ENCODE measurements around the gene CENPA.
A peak's percentile ranks its signal among the peaks of the same experiment; 100 is the strongest.
"Not testable (repeated sequence)": the region's sequence is repeated elsewhere in the genome, so short reads cannot be mapped to it uniquely, and the experiment has no call there.

The CENPA gene

DNA sequence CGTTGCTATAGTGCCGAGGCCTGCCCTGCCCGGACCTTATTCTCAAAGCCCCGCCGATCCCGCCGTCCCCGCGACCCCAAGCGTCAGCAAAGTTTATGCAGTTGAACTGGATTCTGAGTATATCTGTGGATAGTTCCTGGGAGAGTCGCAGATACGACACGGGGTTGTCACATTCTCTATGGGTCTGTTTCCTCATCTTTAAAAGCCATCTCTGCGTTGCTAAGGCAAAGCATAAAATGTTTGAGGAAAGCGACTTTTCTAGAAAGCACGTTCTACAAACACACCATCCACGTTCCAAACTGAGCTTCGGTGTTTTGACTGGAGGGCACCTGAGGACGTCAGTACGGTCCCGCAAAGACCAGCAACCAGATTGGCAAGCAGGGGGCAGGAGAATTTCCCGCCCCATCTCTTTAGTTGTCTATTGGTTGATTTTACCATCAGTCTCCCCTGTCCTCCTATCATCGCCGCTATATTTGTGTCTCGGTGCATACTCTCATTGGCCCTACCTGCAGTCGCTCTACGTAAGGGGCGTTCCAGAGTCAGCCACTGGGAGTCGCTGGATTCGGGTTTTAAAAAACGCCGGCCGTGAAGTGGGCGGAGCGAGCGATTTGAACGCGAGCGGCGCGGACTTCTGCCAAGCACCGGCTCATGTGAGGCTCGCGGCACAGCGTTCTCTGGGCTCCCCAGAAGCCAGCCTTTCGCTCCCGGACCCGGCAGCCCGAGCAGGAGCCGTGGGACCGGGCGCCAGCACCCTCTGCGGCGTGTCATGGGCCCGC, at the start of gene CENPA:
TSS of gene CENPA (plus strand) at position 626 of the 776 bp plus-strand sequence. CDS start at position 767, 141 bp downstream.
- H3K27ac Mint-ChIP-seq: peak within 1 kb of the TSS; percentile 83
- H3K36me3 Mint-ChIP-seq: peaks cover 5% of the 10 kb centered on the region
- H3K27me3 Mint-ChIP-seq: peaks cover 9% of the 10 kb centered on the region
- H3K4me3 Mint-ChIP-seq: peak within 1 kb of the TSS; percentile 84
- H3K4me1 Mint-ChIP-seq (ENCODE audit: low read depth): peaks cover 12% of the 10 kb centered on the region
- no peaks in the 10 kb centered on the region for H3K9me3 Mint-ChIP-seq (ENCODE audit: low read depth)

DNA sequence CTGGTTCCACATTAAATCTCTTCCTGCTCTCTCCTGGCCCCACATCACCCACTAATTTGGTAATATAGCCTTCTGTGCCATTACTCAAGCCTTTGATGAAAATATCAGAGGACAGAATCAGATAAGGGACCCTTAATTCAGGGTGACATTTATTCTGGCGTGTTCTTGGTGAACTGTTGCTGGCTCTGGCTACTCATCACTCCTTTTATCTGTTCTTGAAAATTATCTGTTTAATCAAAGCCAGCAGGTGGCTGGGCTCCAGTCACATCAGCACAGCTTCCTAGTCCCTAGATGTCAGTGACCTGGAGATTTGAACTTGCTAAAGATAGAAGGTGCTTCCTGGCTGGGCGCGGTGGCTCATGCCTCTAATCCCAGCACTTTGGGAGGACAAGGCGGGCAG, 48.6 kb upstream of the CENPA start:
- H3K36me3 Mint-ChIP-seq: no peaks in the 10 kb centered on the region
- no peaks in the 10 kb centered on the region for H3K9me3 Mint-ChIP-seq (ENCODE audit: low read depth)
- H3K27ac Mint-ChIP-seq: no peak overlapping the region
- peaks cover 10% of the 10 kb centered on the region for H3K4me1 Mint-ChIP-seq (ENCODE audit: low read depth)
- H3K27me3 Mint-ChIP-seq: peaks cover 3% of the 10 kb centered on the region
- H3K4me3 Mint-ChIP-seq: no peak overlapping the region

DNA sequence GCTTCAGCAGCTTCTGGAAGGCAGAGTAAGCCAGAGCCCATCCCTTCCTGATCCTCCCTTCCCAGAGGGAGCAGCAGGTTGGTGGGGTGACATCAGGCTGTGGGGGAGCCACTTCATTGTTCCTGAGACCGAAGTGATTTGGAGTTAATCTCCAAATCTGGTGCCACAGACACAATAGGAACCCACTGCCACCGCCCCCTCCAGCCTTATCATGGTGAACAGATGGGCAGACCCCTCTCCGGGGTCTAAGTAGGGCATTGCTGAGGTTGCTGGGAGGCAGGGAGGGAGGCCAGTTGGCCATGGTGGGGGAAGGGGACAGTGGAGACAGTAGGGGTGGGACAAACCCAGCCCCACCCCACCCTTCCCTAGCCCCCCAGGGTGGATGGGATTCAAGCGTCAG, 47.4 kb upstream of the CENPA start:
- H3K27ac Mint-ChIP-seq: no peak overlapping the region
- peaks cover 3% of the 10 kb centered on the region for H3K27me3 Mint-ChIP-seq
- H3K9me3 Mint-ChIP-seq (ENCODE audit: low read depth): no peaks in the 10 kb centered on the region
- H3K4me3 Mint-ChIP-seq: no peak overlapping the region
- no peaks in the 10 kb centered on the region for H3K36me3 Mint-ChIP-seq
- H3K4me1 Mint-ChIP-seq (ENCODE audit: low read depth): peaks cover 10% of the 10 kb centered on the region

DNA sequence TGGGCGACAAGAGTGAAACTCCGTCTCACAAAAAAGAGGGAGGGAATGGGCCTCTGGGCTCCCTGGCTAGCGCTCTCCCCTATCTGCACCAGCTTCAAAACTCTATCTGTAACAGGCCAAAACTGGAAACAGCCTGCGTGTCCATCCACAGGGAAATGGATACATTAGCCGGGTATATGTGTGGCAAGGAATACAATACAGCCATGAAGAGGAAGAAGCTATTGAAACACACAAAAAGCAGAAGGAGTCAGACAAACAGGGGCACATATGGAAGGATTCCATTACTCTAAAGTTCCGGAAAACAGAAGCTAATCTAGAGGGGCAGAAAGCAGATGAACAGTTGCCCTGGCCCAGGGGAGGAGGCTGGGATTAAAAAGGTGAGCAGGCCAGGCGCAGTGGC, 46.3 kb upstream of the CENPA start:
- Mint-ChIP-seq H3K9me3 (ENCODE audit: low read depth) (no peaks in the 10 kb centered on the region), H3K27me3 (peaks cover 3% of the 10 kb centered on the region), H3K4me3 (no peak overlapping the region), H3K36me3 (no peaks in the 10 kb centered on the region), H3K27ac (no peak overlapping the region), H3K4me1 (ENCODE audit: low read depth) (peaks cover 10% of the 10 kb centered on the region)

DNA sequence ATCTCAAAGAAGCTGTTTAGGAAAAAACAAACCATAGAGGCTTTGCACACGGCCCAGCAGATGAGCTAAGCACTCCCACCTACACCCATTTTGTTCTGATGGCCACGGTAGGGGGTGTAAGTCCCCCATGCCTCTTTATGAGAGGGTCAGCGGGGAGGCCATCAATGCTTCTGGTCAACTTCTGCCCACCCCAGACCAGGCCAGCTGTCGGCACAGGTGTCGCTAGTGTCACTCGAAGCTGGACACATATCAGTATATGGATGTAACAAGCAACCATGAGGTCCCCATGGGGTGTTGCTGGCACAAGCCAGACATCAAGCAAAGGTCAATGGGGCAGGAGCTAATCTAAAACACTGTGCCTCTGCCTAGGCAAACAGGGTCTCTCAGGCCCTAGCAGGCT, 45.5 kb upstream of the CENPA start:
- no peaks in the 10 kb centered on the region for H3K9me3 Mint-ChIP-seq (ENCODE audit: low read depth)
- peaks cover 3% of the 10 kb centered on the region for H3K27me3 Mint-ChIP-seq
- H3K27ac Mint-ChIP-seq: no peak overlapping the region
- H3K4me3 Mint-ChIP-seq: no peak overlapping the region
- H3K36me3 Mint-ChIP-seq: no peaks in the 10 kb centered on the region
- peaks cover 10% of the 10 kb centered on the region for H3K4me1 Mint-ChIP-seq (ENCODE audit: low read depth)

DNA sequence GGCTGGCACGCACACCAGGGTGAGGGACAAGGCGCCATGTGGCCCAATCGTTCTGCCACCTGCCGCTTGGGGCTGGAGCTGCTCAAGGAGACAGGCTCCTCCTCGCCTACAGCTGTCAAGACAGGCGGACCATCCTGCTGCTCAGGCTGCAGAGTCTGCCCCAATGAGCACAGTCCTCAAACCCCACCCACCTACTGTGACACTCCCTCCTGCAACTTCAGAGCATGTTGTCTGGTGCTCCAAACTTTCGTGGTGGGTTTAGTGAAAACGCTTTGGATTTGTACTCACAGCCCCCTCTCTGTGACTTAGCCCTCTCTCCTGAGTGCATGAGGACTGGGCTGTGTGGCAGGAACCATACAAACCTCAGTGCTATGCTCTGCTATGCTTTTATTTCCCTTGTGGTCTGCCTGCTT, 45.0 kb upstream of the CENPA start:
- Mint-ChIP-seq H3K27me3 (peaks cover 3% of the 10 kb centered on the region), H3K9me3 (ENCODE audit: low read depth) (no peaks in the 10 kb centered on the region), H3K4me3 (no peak overlapping the region), H3K4me1 (ENCODE audit: low read depth) (peaks cover 10% of the 10 kb centered on the region), H3K36me3 (no peaks in the 10 kb centered on the region), H3K27ac (no peak overlapping the region)

DNA sequence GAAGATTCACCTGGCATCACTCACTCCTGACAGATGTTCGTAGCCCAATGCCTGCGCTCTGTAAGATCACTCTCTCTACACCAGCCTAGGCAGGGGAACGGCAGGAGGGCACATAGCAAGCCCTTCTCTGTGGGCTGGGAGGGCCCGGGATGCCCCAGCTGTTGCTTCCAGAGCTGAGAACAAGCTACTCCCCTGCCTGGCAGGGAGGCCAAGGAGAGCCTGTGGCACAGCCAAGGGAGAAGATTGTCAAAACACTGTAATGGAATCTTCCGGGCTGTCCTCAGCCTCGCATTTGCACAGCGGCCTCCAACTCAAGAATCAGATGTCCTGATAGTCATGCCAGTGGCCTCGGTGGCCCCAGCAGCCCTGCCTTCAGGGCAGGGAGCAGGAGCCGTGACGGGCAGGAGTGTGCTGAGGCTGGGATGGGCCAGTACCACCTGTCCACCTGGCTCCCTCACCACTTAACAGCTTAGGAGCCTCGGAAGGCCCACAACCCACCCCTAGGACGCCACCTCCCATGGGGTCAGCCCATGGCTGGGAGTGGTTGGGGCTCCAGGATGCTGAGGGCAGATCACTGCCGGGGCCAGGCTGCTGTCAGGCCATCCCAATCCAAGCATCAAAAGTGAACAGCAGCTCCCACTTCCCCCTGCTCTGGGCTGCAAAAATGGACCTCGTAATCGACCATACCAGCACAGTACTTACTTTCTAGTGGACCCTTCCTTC, 43.6 kb upstream of the CENPA start:
- no peaks in the 10 kb centered on the region for H3K36me3 Mint-ChIP-seq
- H3K4me3 Mint-ChIP-seq: no peak overlapping the region
- no peak overlapping the region for H3K27ac Mint-ChIP-seq
- no peaks in the 10 kb centered on the region for H3K9me3 Mint-ChIP-seq (ENCODE audit: low read depth)
- peaks cover 1% of the 10 kb centered on the region for H3K27me3 Mint-ChIP-seq
- H3K4me1 Mint-ChIP-seq (ENCODE audit: low read depth): peaks cover 10% of the 10 kb centered on the region

DNA sequence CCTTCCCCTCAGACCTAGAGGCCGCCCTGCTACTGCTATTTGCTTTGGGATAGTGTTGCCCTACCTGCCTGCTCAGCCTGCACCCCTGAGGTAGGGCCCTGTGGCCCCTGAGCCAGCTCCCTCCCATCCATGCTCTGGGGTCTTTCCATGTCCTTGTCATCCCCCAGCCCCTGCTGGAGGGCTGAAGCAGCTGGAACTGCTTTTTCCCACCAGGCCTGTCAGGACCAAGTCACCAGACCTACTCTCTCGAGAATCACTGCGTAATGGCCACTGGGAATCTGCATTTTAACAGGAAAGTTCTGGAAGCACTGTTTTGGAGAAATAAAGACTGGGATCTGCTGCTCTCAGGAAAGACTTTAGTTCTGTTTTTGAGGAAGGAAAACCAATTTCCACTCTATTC, 42.0 kb upstream of the CENPA start:
- Mint-ChIP-seq H3K4me3 (no peak overlapping the region), H3K4me1 (ENCODE audit: low read depth) (peaks cover 10% of the 10 kb centered on the region), H3K9me3 (ENCODE audit: low read depth) (no peaks in the 10 kb centered on the region), H3K27me3 (no peaks in the 10 kb centered on the region), H3K36me3 (no peaks in the 10 kb centered on the region), H3K27ac (no peak overlapping the region)

DNA sequence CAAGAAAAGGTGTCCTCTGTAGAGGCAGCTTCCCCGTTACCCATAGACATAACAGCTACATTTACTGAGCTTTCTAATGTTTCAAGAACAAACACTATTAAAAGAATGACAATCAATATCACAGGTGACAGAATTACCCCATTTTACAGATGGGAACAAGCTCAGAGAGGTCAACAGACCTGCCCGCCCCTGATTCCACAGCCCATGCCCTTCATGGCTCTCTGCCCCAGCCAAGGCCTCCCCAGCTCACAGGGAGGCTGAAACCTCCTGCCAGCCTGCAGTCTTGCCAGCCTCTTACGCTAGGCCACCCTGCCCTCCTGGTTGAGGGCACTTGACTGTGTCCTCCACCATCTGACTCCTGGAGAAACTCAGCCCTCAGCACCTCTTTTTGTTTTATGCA, 40.9 kb upstream of the CENPA start:
- Mint-ChIP-seq H3K4me1 (ENCODE audit: low read depth) (peaks cover 10% of the 10 kb centered on the region), H3K27me3 (no peaks in the 10 kb centered on the region), H3K36me3 (no peaks in the 10 kb centered on the region), H3K4me3 (no peak overlapping the region), H3K9me3 (ENCODE audit: low read depth) (no peaks in the 10 kb centered on the region), H3K27ac (no peak overlapping the region)

DNA sequence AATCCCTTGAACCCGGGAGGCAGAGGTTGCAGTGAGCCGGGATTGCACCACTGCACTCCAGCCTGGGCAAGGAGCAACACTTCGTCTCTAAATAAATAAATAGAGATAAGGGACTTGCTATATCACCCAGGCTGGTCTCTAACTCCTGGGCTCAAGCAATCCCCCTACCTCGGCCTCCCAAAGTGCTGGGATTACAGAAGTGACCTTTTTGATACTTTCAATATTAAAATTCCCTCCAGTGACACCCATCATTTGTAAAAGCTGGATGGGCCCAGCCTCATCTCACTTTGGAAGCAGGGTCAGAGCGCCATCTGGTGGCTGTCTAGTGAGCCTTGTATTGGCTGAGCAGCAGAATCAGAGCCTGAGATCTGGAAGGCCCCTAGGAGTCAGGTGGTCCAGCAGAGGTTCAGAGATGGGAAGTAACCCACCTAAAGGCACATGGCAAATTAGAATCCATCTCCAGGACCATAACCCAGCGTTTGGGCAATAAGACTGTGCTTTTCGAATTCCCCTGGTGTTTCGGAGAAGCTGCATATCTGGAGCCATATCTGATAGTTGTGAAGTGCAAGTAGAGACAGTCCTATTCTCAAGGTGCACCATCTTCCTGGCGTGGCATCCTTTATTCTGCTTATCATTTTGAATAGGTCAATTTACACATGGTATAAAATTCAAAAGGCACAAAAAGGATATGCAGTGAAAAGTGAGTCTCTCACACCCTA, 40.1 kb upstream of the CENPA start:
- Mint-ChIP-seq H3K4me1 (ENCODE audit: low read depth) (peaks cover 8% of the 10 kb centered on the region), H3K9me3 (ENCODE audit: low read depth) (no peaks in the 10 kb centered on the region), H3K27ac (no peak overlapping the region), H3K27me3 (no peaks in the 10 kb centered on the region), H3K36me3 (no peaks in the 10 kb centered on the region), H3K4me3 (no peak overlapping the region)

DNA sequence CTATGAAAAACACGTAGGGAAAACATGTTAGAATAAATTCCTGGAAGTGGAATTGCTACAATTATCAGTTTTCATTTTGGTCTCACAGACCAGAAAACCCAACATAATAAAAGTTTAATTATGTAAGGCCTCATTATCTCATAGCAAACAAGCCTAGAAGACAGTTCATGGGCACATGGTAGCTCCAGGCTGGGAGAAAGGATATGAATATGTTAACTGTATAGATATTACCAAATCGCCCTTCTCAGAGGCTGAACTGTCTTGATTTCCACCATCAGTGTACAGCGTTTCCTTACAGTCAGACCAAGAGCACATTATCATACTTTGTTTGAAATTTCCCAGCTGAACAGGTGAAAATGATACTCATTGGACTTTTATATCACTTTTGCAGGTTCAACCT, 38.9 kb upstream of the CENPA start:
- no peak overlapping the region for H3K27ac Mint-ChIP-seq
- no peaks in the 10 kb centered on the region for H3K9me3 Mint-ChIP-seq (ENCODE audit: low read depth)
- no peaks in the 10 kb centered on the region for H3K36me3 Mint-ChIP-seq
- no peak overlapping the region for H3K4me3 Mint-ChIP-seq
- no peaks in the 10 kb centered on the region for H3K4me1 Mint-ChIP-seq (ENCODE audit: low read depth)
- H3K27me3 Mint-ChIP-seq: no peaks in the 10 kb centered on the region

DNA sequence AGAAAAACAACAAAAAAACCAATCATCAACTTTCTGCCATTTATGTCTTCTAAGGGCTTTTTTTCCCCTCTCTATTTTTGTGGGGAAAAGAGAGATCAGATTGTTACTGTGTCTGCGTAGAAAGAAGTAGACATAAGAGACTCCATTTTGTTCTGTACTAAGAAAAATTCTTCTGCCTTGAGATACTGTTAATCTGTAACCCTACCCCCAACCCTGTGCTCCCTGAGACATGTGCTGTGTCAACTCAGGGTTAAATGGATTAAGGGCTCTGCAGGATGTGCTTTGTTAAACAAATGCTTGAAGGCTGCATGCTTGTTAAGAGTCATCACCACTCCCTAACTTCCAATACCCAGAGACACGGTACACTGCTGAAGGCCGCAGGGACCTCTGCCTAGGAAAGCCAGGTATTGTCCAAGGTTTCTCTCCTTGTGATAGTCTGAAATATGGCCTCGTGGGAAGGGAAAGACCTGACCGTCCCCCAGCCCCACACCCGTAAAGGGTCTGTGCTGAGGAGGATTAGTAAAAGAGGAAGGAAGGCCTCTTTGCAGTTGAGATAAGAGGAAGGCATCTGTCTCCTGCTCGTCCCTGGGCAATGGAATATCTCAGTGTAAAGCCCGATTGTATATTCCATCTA, 36.0 kb upstream of the CENPA start:
- H3K27ac Mint-ChIP-seq; H3K9me3 Mint-ChIP-seq (ENCODE audit: low read depth); H3K27me3 Mint-ChIP-seq; H3K4me1 Mint-ChIP-seq (ENCODE audit: low read depth); H3K36me3 Mint-ChIP-seq; H3K4me3 Mint-ChIP-seq: not testable (repeated sequence)

DNA sequence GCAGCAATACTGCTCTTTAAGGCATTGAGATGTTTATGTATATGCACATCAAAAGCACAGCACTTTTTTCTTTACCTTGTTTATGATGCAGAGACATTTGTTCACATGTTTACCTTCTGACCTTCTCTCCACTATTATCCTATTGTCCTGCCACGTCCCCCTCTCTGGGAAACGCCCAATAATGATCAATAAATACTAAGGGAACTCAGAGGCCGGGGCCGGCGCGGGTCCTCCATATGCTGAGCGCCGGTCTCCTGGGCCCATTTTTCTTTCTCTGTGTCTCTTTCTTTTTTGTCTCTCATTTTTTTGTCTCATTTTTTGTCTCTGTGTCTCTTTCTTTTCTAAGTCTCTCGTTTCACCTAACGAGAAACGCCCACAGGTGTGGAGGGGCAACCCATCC, 35.4 kb upstream of the CENPA start:
- H3K4me3 Mint-ChIP-seq; H3K9me3 Mint-ChIP-seq (ENCODE audit: low read depth); H3K27ac Mint-ChIP-seq; H3K27me3 Mint-ChIP-seq; H3K4me1 Mint-ChIP-seq (ENCODE audit: low read depth); H3K36me3 Mint-ChIP-seq: not testable (repeated sequence)

DNA sequence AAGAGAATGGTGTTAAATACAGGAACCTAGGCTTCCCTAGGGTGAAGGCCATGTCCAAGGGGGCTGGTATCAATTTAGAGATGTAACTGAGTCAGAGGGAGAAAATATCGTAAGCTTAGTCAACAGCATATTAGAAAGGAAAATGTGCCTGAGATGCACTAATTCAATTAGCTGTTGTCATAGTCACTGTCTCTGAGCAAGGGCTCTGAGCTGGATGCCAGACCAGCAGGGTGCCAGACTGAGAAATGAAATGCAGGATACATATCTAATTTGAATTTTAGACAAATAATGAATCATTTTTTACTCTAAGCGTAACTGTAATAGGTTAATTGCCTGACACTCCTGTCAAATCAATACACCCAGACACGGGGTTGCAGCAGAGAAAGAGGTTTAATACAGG, 33.2 kb upstream of the CENPA start:
- H3K4me1 Mint-ChIP-seq (ENCODE audit: low read depth): no peaks in the 10 kb centered on the region
- H3K27ac Mint-ChIP-seq: no peak overlapping the region
- H3K27me3 Mint-ChIP-seq: no peaks in the 10 kb centered on the region
- peaks cover 2% of the 10 kb centered on the region for H3K36me3 Mint-ChIP-seq
- H3K9me3 Mint-ChIP-seq (ENCODE audit: low read depth): no peaks in the 10 kb centered on the region
- no peak overlapping the region for H3K4me3 Mint-ChIP-seq

DNA sequence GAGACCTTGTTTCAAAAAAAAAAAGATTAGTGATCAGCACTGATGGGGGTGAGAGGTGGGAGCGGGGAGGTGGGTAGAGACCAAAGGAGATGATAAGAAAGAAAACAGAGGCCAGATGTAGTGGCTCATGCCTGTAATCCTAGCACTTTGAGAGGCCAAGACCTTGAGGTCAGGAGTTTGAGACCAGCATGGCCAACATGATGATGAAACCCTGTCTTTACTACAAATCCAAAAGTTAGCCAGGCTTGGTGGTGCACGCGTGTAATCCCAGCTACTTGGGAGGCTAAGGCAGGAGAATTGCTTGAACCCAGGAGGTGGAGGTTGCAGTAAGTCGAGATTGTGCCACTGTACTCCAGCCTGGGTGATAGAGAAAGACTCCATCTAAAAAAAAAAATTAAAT, 31.3 kb upstream of the CENPA start:
- Mint-ChIP-seq H3K9me3 (ENCODE audit: low read depth) (no peaks in the 10 kb centered on the region), H3K36me3 (peaks cover 2% of the 10 kb centered on the region), H3K4me1 (ENCODE audit: low read depth) (no peaks in the 10 kb centered on the region), H3K27me3 (no peaks in the 10 kb centered on the region), H3K27ac (no peak overlapping the region), H3K4me3 (no peak overlapping the region)

All from activated naive CD8-positive, alpha-beta T cell (primary cell).